Coronary artery (tissue), 2 donors: ENCODE measurements around the gene CXCL13.

ENCODE experiments used
- DNase-seq: peaks from one replicate; pipeline ENCODE4 v3.0.0-alpha.2; 2017; ENCODE audit warnings: low spot score
- H3K27ac ChIP-seq, 2 donors: fragments of 200-600 bp; sonication (generic); one replicate each; pipeline ENCODE4 v1.5.1; 2016 to 2019
- H3K4me3 ChIP-seq: fragments of 200-600 bp; sonication (generic); 2 replicates; pipeline ENCODE4 v1.5.1; 2016; ENCODE audit warnings: mild to moderate bottlenecking, moderate library complexity
- TF ChIP-seq, protein P1 (sequence below): fragments of 200-600 bp; sonication (generic); IDR thresholded peaks from one replicate; pipeline ENCODE4 v1.5.1; 2019; ENCODE audit warnings: antibody characterized with exemption

The CXCL13 gene

DNA sequence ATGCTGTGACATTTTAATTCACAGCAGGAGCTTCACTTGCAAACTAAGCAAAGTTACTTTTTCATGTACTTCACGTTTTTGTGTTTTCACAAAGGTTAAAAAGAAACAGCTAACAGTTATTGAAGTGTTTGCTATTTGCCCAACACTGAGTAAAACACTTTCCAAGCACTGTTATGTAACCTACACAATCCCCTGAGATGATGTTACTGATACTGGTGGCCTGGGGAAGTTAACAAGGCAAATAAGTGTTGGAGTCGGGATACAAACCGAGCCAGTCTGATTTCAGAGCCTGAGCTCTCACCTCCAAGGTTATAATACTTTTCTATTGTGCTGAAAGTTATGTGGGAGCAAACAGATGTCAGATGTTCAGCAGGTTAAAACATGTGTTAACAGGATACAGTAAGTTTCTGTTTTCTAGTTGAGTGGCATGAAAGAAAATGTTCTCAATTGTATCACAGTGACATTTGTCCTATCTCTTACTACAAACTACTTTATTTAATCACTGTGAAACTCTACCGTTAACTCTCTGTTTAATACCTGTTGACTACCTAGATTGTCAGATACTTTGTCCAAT, 3.9 kb upstream of the CXCL13 start:
- TF ChIP-seq, protein P1, sequence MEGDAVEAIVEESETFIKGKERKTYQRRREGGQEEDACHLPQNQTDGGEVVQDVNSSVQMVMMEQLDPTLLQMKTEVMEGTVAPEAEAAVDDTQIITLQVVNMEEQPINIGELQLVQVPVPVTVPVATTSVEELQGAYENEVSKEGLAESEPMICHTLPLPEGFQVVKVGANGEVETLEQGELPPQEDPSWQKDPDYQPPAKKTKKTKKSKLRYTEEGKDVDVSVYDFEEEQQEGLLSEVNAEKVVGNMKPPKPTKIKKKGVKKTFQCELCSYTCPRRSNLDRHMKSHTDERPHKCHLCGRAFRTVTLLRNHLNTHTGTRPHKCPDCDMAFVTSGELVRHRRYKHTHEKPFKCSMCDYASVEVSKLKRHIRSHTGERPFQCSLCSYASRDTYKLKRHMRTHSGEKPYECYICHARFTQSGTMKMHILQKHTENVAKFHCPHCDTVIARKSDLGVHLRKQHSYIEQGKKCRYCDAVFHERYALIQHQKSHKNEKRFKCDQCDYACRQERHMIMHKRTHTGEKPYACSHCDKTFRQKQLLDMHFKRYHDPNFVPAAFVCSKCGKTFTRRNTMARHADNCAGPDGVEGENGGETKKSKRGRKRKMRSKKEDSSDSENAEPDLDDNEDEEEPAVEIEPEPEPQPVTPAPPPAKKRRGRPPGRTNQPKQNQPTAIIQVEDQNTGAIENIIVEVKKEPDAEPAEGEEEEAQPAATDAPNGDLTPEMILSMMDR, result no peak
- no peak for DNase-seq
- no peak overlapping the region for H3K27ac ChIP-seq
- no peak overlapping the region for H3K4me3 ChIP-seq

DNA sequence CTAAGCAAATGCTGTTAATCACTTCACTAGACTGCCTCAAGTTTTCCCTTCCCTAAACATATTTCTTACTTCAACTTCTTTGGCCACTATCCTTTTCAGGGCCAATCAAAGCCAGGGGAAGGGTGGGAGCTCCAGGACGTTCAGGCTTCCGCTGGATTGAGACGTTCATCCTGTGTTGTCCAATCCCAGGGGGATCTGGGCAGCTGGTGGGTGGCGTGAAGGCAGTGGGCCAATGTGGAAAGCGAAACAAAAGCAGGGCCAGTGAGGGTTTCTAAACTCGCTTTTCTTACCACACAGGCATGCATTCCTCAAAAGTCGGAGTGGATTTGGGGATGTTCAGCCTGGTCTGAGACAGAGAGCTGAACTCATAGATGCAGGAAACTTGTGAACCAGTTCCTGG, 7.6 kb downstream of the CXCL13 start:
- TF ChIP-seq, protein P1, result no peak
- H3K27ac ChIP-seq, result no peak overlapping the region
- peak overlapping the region; percentile 33 for H3K4me3 ChIP-seq
- DNase-seq, result no peak

DNA sequence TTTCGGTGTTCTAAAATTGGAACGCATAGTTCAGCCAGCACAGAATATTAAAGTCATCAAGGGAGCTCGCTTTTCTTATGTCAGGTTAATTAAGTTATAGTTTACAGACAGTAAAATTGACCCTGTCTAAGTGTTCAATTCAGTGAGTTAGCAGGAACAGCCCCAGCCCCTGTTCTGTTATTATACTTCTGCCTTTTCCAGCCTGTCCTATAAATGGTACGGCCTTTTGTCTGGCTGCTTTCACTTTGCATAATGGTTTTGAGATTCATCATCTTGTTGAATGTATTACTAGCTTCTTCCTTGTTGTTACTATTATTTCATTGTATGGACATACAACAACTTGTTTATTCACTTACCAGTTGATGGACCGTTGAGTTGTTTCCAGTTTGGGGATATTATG, 9.5 kb downstream of the CXCL13 start:
- DNase-seq, result no peak
- no peak overlapping the region for H3K27ac ChIP-seq
- H3K4me3 ChIP-seq, result no peak overlapping the region
- TF ChIP-seq, protein P1, result no peak

DNA sequence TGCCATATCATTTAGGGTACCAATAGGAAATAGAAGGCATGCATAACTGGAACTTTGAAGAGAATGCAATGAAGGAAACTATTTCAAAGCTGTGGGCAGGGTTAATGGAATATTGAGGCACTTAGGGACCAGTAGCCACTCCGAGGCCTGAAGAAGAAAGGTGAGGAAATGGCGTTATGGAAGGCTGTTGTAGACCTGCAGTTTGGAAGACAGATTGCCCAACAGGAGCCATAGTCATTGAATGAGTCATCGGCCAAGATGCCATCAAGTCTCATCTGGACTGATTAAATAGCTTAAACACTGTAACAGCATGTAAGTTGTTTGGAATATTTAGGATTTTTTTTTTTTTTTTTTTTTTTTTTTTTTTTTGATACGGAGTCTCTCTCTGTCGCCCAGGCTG, 11.6 kb downstream of the CXCL13 start:
- TF ChIP-seq, protein P1, result no peak
- no peak overlapping the region for H3K27ac ChIP-seq
- no peak overlapping the region for H3K4me3 ChIP-seq
- no peak for DNase-seq

DNA sequence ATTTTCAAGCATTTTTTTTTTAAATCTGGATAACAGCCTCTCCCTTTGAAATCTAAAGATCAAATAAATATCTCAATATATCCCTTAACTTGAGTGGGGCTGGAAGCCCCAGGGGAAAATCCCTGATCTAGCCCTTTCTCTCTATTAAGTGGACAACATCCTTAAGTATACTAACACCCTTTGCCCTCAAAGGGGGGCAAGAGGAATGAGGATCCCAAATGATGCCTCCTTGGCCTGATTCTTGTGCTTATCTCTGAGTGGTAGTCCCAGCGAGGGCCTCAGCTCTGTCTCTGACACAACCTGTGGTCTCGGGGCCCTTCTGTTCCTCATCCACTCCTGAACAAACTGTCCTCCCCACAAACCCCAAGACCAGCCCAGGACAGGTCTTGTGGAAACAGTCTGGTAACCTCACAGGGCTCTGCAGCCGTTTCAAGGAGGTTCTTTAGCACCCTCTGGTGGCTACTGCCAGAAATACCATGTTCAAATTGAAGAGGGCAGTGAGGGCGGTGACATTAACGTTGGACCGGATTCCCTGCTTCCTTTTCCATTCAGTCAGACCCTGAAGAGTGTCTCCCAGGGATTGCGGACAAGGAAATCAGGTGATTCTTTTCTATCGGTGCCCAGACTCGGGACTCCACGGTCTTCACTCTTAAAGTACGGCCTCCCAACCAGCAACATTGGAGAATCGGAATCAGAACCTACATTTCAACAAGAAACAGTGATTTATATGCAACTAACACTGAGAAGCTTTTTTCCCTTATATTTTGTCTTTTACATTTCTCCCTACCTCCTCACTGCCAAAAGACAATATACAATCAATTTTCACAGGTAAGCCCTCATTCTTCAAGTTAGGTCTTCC, 13.0 kb downstream of the CXCL13 start:
- H3K27ac ChIP-seq, result no peak overlapping the region
- TF ChIP-seq, protein P1, result peak; percentile 72
- no peak for DNase-seq
- H3K4me3 ChIP-seq, result no peak overlapping the region

DNA sequence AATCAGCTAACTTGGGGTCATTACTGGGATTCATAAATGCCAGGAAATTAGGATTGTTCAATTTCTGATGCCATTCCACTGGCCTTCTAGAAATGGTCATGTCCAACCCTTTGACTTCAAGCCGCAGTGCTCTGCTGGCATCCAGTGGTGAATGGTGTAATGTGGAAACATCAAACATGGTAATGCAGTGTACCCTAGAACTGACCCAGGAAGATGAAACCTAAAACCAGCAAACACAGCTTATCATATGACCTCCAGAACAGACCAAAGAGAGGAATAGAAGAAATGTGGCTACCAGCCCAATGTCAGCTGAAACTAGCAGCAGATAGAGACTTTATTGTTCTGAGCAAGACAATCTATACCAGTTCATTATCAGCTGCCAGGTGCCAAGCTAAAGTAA, 13.8 kb downstream of the CXCL13 start:
- Histone ChIP-seq H3K27ac (no peak overlapping the region), H3K4me3 (no peak overlapping the region)
- TF ChIP-seq, protein P1, result no peak
- no peak for DNase-seq

DNA sequence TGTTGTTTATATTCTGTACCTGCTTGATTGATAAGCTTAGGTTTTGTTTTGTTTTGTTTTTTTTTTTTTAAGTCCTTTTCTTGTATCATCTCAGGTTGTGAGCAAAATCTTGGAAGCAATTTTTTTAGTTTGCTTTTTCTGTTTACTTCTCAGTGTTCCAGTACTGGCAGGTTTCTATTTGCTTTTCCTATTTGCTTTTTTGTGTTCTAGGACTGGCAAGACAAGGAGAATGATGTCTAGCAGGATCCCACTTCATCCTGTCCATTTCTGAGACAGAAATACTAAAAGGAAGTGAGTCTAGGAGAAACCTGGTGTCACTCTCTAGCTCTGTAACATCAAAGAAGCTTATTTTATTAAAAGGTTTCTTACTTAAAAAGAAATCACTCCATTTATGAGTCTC, 15.6 kb downstream of the CXCL13 start:
- TF ChIP-seq, protein P1, result no peak
- H3K27ac ChIP-seq, result no peak overlapping the region
- H3K4me3 ChIP-seq, result no peak overlapping the region
- DNase-seq, result no peak
